HG03432 (cell line): ENCODE measurements around the gene HMGA1.
"Not testable (repeated sequence)": the region's sequence is repeated elsewhere in the genome, so short reads cannot be mapped to it uniquely, and the experiment has no call there.

ENCODE experiments used
- ATAC-seq: cut with Tn5 transposase; IDR thresholded peaks from one replicate; pipeline ENCODE4 v1.9.1; 2021; ENCODE audit warnings: mild to moderate bottlenecking, moderate library complexity; ENCODE audit not compliant: unreplicated experiment

The HMGA1 gene

DNA sequence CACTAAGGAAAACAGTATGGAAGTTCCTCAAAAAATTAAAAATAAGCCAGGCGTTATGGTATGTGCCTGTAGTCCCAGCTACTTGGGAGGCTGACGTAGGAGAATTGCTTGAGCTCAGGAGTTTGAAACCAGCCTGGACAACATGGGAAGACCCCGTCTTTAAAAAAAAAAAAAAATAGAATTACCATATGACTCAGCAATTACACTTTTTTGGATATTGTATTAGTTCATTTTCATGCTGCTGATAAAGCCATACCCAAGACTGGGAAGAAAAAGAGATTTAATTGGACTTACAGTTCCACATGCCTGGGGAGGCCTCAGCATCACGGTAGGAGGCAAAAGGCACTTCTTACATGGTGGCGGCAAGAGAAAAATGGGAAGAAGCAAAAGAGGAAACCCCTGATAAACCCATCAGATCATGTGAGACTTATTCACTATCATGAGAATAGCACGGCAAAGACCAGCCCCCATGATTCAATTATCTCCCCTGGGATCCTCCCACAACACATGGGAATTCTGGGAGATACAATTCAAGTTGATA is 22.9 kb downstream of the HMGA1 start:
- ATAC-seq = no peak

DNA sequence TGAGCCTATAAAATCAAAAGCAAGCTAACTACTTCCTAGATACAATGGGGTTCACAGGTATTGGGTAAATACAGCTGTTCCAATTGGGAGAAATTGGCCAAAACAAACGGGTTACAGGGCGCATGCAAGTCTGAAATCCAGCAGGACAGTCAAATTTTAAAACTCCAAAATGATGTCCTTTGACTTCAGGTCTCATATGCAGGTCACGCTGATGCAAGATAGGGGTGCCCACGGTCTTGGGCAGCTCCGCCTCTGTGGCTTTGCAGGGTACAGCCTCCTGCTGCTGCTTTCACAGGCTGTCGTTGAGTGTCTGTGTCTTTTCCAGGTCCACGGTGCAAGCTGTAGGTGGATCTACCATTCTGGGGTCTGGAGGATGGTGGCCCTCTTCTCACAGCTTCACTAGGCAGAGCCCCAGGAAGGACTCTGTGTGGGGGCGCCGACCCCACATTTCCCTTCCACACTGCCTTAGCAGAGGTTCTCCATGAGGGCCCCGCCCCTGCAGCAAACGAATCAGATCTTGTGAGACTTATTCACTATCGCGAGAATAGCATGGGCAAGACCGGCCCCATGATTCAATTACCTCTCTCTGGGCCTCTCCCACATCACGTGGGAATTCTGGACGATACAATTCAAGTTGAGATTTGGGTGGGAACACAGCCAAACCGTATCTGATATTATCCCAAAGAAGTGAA is 24.0 kb downstream of the HMGA1 start:
- no peak for ATAC-seq

DNA sequence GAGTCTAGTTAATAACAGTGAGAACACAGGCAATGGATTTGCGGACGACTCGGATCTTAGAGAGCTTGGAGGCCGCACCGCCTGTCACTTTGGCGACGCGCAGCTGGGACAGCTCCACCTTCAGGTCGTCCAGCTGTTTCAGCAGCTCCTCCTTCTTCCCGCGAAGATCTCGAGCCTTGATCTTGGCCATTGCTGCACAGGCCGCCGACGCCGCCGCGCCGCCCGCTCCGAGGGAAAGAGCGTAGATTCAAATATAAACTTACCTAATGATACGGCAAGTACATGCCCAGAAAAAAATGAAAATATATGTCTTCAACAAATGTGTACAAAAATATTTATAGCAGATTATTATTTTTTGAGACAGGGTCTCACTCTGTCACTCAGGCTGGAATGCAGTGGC is 26.8 kb downstream of the HMGA1 start:
- ATAC-seq = not testable (repeated sequence)

DNA sequence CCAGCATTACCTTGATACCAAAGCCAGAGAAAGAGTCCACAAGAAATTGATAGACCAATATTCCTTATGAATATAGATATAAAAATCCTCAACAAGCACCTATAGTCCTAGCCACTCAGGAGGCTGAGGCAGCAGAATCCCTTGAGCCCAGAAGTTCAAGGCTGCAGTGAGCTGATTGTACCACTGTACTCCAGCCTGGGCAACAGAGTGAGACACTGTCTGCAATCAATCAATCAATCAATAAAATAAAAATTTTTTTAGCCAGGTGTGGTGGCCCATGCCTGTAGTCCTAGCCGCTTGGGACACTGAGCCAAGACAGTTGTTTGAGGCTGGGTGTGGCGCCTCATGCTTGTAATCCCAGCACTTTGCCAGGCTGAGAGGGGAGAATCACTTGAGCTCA is 31.1 kb downstream of the HMGA1 start:
- no peak for ATAC-seq

DNA sequence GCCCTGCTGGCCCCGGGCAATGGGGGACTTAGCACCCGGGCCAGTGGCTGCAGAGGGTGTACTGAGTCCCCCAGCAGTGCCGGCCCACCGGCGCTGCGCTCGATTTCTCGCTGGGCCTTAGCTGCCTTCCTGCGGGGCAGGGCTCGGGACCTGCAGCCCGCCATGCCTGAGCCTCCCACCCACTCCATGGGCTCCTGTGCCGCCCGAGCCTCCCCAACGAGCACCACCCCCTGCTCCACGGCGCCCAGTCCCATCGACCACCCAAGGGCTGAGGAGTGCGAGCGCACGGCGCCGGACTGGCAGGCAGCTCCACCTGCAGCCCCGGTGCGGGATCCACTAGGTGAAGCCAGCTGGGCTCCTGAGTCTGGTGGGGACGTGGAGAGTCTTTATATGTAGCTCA is 32.5 kb downstream of the HMGA1 start:
- ATAC-seq = not testable (repeated sequence)

DNA sequence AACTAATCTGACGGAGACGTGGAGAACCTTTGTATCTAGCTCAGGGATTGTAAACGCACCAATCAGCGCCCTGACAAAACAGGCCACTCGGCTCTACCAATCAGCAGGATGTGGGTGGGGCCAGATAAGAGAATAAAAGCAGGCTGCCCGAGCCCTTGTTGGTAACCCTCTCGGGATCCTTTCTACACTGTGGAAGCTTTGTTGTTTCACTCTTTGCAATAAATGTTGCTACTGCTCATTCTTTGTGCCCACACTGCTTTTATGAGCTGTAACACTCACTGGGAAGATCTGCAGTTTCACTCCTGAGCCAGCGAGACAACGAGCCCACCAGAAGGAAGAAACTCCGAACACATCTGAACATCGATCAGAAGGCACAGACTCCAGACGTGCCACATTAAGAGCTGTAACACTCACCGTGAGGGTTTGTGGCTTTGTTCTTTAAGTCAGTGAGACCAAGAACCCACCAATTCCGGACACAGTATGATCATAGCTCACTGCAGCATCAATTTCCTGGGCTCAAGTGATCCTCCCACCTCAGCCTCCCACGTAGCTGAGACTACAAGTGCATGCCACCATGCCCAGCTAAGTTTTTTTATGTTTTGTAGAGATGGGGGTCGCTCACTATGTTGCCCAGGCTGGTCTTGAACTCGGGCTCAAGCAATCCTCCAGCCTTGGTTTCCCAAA is 33.1 kb downstream of the HMGA1 start:
- not testable (repeated sequence) for ATAC-seq

DNA sequence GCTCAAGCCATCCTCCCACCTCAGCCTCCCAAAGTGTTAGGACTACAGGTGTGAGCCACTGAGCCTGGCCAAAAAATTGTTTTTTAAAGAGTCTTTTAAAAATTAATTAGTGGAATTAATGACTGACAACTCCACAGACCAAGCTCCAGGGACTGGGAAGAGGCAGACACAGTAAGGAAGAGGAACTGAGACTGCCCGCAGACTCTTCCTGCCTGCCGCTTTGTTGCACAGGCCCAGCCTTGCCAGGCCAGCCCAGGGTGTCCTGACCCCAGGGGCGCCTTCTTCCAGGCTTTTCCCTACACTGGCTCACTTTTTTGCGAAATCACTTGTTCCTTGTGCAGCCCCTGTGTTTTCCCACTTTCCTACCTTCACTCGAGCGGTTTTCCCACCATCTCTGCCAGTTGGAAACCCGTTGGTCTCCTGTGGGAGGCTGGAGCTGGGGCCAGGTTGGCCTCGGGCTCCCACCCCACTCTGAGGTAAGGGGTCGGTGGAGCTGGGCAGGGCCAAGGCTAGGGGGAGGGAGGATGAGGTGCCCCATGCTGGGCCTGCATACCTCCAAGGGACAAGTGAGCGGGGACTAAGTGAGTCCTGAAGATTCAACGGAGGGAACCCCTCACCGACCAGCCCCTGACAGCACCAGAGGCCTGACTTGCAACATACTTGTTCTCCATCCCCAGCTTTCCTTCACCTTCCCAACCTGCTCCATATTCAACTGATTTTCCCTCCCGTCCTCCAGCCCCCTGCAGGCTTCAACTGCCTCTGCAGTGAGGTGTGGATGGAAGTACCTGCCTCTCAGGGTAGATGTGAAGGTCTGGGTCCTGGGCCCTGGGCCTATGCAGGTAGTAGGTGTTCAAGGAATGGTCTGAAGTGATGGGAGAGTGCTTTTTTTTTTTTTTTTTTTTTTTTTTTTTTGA is 35.6 kb downstream of the HMGA1 start:
- no peak for ATAC-seq

DNA sequence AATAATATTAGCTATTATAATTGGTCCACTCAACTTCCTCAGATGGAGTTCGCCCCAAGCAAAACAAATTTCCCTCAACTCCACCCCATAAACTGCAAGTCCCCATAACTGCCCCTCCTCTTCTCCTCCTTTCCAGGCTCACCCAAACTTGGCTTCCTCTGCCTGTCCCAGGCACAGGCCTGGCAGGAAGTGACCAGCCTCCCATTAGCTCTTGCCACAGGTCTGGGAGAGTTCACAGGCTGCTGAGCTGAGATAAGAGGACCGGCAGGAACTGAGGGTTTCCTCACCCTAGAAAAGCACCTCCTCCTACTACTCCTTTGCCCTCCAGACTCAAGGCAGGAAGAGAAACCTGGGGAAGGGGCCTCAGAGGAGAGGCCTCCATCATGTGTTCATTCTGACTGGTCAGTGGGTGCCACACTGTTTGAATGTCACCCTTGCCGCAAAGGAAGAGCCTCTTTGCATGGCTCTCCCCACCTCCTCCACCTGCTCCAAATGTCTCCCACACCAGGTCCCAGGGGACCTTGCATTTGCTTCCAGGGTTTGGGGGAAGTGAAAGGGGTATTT is 36.7 kb downstream of the HMGA1 start:
- no peak for ATAC-seq

DNA sequence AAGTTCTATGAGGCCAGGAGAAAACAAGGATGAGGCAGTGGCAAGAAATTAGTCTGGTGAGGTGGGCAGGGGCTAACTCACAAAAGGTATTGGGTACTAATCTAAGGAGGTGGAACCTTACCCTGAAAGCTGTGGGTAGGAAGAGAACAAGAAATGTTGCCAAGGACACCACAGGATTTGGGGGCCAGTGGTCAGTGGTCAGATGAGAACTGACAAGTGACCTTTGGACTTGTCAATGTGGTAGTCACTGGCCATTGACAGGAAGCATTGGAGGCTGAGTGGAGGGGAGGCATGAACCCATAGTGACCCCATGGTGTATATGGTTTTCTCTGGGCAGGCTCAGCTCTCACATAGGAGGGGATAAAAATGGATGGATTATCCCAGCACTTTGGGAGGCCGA is 37.5 kb downstream of the HMGA1 start:
- ATAC-seq = no peak

DNA sequence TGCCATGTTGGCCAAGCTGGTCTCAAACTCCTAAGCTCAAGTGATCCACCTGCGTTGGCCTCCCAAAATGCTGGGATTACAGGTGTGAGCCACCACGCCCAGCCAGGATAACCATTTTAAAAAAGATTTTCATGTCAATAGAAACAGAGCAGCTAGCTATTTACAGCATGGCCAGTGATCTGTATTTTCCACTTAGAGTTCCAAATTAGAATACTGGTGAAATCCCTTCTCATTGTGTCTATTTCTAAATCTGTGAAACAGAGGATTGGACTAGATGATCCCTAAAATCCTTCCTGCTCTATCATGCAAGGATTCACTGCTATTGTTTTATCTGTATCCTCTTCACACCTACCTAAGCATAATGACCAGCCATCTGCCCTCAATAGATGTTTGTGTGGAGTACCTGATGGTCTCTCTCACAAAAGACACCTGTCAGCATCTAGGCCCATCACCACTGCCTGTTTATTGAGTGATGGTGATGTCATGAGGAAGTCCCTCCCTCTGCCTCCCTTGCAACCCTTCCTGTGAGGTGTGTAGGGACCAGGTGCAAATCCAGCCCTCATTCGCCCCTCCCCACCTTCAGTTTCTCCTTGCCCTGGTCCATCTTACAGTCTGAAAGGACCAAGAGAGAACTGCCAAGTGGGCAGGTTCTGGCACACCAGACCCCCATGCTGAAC is 38.6 kb downstream of the HMGA1 start:
- ATAC-seq = no peak

DNA sequence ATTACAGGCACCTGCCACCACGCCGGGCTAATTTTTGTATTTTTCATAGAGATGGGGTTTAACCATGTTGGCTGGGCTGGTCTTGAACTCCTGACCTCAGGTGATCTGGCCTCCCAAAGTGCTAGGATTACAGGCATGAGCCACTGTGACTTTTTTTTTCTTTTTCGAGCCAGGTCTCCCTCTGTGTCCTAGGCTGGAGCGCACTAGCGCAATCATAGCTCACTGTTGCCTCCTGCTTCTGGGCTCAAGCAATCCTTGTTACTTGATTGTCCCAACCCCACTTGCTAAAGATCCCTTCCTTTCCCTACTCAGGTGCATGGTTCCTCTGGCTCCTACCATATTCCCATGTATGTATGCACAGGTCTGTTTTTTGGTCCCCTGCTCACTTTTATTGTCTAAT is 39.5 kb downstream of the HMGA1 start:
- ATAC-seq = no peak

DNA sequence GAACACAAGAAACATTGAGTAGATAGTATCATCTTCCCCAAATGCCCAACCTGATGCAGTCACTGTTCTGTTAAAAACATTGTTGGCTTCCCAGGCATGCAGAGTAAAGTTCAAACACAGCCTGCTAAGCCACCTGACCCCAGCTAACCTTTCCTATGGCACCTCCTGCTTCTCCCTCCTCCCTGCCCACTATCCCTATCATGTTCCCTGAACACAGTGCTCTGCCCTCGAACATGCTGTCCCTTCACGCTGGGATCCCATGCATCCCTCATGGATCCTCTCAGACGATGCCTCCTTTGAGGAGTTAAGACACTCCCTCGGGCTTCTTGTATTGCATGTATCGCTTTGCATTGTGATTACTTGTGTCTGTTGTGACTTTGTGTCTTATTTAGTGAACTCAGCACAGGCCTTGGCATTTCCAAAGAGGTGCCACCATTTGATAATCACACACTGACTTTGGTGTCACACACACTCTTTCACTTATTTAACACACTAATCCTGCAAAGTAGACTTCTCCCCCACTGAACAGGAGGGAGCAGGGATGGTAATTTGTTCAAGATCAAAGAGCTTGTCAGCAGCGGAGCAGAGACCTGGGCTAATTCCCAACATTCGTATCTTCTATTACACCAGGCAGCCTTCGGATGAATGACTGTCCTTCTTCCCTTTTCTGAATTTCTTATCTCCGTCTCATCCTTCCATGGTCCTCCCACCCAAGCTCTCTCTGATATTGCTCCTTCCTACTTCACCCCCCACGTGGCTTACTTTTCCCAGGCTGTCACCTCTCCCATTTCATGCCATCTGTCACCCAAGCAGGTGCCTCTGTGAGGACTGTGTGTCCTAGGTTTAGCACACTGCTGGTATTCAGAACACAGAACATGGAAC is 40.4 kb downstream of the HMGA1 start:
- ATAC-seq = no peak

DNA sequence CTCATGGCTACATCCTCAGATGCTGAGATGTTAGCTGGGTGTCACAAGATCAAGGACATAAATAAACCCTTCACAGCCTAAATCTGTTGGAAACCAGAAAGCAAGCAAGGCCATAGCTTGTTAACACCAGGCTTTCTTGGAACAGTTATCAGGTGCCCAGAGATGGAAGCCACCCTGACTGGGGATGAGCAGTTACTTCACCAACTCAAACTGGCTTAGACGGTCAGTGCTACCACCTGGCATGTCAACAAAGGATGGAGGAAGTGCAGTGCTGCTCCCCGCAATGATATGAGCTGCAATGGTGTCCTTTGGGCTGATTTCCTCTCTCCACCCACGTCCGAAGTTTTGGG is 41.1 kb downstream of the HMGA1 start:
- no peak for ATAC-seq

DNA sequence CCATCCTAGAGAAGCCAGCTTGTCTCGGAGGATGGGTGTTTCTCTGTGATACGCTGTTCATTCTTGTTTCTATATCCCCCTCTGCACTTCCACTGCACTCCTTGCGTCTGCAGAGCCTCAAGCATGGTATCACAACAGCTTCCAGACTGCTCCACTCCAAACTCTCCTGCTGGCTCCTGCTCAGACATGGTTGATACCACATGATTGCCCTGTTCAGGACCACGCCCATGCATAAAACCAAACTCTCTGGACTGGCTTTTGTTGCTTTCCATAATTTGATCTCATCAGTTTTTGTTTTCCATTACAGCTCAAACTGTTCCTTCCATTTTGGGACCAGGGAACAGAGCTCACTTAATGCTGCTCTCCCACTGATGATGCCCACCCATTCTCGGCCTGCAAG is 42.2 kb downstream of the HMGA1 start:
- no peak for ATAC-seq

DNA sequence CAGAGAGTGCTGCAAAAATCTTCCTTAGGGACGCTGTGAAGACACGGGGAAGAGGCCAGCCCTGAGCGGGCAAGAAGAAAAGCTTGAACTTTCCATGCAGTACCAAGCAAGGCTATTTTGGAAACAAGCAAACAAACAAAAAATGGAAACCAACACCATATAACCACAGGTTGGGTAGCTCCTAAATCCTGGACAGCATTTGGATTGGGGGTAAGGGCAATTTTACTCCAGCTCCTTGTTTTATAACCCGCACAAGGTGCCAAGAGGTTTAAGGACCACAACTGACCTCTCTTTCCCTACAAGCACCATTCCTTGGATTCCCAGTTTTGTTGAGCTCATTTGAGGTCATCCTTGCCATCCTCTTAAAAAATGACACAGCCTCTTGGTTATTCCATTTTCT is 43.5 kb downstream of the HMGA1 start:
- no peak for ATAC-seq

DNA sequence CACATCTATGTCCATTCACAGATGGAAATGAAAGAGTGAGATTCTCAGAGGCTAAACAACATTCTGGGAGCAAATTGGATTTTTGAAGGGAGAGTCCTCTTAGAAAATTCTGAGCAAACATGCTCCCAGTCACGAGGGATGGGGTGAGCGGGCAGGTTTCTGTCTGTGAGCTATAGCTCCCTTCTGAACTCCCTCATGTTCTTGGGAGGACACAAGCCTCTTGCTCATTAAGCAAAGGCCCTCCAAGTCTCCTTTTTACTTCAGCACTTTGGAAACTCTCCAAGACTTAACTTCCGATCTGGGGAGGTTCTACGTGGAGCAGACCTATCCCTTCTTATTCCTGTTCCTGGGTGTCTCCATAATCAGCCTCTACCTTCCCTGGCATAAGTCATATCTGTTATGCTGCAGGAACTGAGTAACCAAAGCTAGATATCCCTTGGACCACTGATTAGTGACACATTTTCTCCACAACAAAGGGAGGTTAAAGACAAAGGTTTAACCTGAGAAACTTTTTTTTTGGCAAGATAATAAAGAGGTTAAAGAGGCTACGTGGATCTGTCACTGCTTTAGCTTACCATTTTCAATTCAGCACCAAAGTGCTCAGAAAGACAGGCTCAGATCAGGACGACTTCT is 45.1 kb downstream of the HMGA1 start:
- no peak for ATAC-seq

DNA sequence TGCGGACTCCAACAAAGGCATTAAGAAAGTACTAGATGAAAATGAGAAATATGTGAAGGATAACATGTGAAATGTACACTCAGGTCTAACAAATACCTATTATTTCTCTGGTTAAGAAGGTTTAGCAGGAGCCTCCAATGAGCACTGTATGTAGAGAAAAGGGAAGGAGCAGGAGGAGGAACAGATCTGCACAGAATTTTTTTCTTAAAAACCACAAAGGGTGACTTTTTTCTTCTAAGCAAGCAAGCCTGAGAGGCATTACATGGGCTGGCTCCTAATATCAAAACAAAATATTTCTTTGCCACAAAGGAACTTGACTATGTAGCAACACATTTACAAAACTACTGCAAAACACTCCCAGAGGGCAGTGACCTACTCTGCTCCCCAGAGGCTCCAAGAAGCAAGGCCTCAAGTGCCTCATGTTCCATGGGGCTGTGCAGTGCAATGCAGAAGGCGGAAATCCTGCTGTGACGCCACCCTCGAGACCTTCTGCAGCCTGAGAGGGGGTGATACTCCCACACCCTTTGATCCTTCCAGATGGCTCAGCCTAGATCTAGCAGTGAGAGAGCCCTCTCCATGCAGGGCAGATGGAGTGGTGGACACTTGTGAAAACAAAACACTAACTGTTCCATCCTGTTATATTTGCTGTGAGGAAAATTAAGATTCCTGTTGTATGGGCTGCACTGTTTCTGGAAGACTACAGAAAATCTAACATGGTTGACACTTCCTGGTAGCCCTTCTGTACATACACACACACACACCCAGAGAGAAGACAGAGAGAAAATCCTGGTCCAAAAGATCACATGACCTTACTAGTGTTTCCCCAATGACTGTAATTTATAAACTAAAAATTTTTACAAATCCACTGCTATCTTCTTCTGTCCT is 48.1 kb downstream of the HMGA1 start:
- ATAC-seq = no peak

DNA sequence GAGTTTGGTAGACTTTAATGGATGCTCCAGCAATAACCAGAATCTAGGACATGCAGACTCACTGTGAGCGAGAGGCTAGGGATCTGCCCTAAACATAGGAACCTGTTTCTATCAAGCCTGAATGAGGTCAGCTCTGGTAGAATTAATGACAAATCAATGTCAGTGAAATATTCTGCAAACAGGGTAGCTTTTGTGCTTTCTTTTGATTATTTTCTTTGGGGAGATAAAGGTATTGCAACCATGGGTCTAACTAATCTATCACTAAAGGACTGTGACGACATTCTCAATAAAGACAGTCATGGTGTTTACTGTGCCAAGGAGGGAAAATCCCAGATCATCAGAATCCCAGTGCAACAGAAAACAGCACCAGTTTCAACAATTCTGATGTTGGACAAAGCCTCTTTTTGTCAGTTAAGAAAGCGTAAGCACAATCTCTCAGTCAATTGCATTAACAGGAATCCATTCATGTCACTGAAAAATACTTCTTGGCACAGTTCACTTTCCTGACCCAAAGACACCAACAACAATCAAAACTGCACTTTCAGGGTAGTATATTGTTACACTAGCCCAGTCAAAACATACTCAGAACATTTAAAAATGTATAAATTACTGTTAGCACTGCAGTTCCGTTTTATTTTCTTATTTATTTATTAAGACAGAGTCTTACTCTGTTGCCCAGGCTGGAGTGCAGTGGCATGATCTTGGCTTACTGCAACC is 48.9 kb downstream of the HMGA1 start:
- ATAC-seq = no peak
